NCI-H748 treated with DMSO at 0.1 percent for 48 hours (cell line): ENCODE data around the gene OR10X1.

Experiments used
- DNase-seq: peaks from one replicate; lab custom pipeline; 2025; lab: John Stamatoyannopoulos, UW

Gene OR10X1, protein sequence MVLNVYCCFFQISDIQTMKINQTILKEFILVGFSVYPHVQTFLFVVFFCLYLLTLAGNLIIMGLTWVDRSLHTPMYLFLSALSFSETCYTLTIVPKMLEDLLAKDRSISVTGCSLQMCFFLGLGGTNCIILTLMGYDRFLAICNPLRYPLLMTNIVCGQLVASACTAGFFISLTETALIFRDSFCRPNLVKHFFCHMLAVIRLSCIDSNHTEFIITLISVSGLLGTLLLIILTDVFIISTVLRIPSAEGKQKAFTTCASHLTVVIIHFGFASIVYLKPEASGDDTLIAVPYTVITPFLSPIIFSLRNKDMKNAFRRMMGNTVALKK

DNA sequence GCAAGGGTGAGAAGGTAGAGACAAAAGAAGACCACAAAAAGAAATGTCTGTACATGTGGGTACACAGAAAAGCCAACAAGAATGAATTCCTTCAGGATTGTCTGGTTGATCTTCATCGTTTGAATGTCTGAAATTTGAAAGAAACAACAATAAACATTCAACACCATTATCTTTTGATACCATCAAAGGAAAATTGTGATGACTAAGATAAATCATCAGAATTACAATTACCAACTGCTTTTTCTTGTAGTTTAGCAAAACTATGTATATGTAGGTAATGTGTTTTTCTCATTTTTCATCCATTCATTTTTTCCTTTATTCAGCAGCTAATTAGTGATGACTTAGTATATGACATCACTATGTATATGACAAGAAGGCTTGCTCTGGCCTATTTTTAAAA, at the start of gene OR10X1:
TSS of gene OR10X1 (minus strand) at position 167 of the 400 bp plus-strand sequence. CDS start at position 167, 0 bp downstream.
- DNase-seq = no peak

DNA sequence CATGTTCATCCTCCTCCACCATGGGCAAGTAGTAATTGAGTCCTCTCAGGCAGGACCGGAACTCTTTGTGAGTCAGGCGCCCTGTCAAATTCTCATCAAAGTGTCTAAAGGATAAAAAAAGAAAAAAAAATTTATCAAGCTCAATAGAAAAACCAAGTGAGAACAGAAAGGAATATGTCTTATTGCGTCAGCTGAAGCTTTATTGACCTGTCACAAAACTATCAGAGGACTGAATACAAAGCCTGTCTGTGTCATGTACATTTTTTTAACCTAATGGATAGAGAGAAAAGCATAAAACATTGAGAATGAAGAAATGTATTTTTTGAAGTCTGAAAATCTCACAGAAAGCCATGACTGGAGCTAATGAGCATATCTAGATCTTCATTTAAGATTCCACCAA, 34.1 kb upstream of the OR10X1 start:
- no peak for DNase-seq

DNA sequence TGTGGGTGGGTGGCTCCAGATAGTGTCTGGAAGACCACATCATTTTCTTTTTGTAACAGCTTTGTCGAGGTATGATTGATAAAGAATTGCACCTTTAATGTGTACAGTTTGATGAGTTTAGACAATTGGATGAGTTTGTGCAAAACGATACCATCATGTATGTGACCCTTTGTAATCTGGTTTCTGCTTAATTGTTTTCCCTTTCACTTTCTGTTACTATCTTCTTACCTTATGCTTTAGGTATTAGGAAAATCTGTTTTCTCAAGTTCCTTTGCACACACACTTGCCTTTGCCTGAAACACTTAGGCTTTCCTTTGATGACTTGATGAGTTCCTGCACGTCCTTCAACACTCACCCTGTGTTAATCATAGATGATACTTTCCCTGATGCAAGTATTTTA, 32.2 kb upstream of the OR10X1 start:
- no peak for DNase-seq

DNA sequence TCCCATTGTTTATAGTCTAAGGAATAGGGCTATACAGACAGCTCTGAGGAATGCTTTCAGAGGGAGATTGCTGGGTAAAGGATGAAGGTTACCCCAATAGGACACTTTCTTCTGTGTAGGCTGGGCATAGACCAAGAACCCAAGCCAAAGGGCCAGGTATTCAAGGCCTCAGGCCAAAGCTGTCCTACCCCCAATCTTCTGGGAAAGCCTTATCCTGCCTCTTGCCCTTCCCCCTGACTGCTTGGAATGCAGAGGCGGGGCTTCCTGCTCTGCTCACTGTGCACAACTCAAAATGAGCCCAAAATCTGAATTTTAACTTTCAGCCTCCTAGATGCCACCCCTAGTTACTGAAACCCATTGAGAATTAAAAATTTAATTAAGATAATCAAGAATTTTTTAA, 27.6 kb upstream of the OR10X1 start:
- no peak for DNase-seq

DNA sequence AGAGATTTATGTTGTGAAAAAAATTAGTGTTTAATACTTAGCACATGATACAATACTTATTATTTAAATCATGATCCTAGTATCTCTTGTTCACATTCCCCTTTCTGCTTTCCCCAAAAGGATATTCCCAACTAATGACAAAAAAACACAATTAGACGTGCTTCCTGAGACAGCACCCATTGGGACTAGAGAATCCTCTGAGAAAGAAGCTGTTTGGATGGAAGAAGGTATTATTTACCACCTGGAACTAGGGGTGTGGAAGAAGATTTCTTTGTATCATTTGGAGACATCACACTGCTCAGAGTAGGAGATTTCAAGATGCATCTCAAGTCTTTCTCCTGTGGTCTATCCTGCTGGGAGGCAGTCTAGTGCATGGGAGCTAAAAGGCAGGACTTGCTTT, 25.3 kb upstream of the OR10X1 start, which contains the start of gene OR10Z1:
TSS of gene OR10Z1 (plus strand) at position 301 of the 400 bp plus-strand sequence. CDS start 1,171 bp downstream, outside the sequence.
- DNase-seq = no peak

DNA sequence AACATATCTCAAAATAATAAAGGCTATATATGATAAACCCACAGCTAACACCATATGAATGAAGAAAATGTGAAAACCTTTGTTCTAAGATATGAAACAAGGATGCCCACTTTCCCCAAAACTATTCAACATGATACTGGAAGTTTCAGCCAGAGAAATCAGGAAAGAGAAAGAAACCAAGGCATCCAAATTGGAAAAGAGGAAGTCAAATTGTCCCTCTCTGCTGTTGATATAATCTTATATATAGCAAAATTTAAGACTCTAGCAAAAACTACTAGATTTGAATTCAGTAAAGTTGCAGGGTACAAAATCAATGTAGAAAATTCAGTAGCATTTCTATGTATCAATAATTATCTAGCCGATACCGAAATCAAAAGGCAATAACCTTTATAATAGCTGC, 21.0 kb upstream of the OR10X1 start:
- no peak for DNase-seq

DNA sequence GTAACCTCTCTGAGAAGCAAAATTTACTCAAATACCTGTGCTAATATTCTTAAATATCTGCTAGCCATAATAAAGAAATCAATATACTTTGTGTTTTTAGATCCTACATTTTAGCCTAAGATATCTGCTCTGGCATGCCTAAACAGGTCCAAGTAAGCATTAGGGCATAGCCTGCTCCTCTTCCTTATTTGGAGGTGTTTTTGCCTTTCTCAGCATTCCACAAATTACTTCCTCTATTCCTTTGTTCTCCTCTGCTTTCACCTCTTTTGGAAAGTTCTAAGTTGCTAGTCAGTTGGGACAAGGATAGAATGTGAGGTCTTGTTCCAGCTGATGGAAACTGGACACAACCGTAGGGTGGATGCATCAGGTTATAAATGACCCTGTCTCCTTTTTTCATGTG, 7.2 kb upstream of the OR10X1 start:
- DNase-seq = no peak

DNA sequence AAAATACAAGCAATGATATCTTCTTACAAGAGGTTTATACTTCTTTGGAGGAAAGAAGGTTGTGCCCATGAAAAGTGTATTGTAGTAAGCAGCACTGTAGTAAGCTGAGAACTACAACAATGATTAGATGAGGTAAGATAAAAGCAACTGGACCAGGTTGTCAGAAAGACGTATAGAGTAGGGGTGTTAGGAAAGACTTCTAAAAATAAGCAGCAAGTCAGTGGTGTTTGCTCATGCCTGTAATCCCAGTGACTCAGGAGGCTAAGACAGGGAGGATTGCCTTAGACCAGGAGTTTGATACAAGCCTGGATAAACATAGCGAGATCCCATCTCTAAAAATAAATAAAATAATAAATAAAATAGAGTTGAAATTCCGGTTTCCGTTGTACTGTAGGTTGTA, 4.3 kb upstream of the OR10X1 start:
- DNase-seq = no peak

DNA sequence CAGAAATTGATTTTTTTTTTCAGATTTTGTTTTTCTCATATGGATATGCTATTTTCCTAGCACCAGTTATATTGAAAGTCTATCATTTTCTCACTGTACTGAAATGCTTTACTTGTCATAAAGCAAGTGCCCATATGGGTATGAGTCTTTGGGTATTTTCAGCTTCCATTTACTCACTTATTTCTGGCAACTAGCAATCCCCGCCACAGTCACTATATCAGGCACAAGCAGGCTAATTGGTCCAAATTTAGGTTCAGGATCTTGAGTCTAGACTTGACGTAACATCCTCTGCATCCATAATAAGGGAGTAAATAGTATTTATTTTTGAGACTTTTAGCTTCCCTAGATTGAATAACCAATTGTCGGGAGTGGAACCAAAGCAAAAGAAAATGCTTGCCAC, 2.1 kb downstream of the OR10X1 start:
- no peak for DNase-seq

DNA sequence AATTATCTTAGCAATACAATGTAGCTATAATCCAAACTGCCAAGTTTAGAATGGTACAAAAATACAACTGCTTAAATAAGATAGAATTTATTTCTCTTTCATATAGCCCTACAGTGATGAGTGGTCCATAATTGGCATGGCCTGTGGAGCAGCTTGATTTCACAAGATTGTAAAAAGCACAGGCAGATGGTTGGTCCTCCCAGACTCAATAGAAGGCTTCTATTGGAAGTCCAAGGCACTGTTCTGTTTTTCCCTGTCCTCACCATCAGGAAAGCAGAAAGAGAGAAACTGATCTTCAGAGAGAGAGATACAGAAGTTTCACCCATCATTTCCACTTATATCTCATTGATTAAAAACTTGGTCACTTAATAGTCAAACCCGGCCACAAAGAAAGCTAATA, 7.5 kb downstream of the OR10X1 start:
- DNase-seq = no peak

DNA sequence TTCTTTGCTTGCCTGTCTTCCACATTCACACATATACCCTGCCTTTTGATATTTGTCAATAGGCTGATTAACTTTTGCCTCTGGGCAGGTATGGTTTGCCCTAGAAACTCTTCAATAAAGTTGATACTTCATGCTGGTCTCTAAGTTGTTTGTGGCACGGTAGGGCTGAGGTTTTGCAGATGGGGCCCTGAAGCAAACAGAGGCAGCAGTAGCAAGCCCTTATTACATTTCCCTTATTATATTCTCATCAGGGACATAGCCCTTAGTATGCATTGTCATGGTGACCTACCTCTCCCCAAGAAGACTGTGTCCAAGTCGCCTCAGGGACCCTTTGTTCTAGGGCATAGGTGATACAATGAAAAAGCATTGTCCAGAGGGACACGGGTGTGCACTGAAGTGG, 9.2 kb downstream of the OR10X1 start, which contains the start of gene OR6P1:
TSS of gene OR6P1 (minus strand) at position 101 of the 400 bp plus-strand sequence. CDS start 6,976 bp downstream, outside the sequence.
- no peak for DNase-seq

DNA sequence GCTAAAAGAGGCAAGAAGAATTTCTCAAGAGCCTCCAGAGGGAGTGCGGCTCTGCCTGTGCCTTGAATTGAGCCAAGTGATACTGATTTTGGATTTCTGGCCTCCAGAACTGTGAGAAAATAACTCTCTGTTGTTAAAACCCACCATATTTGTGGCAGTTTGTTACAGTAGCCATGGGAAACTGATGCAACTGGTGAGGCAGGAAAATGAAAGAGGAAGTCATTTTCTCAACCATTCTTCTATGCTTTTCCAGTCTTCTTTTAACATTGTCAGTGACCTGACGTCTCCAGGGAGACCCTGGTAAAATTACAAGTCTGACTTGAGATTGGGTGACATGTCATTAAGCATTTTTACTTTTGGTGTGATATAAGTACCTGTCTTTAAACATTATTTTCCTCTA, 15.1 kb downstream of the OR10X1 start:
- no peak for DNase-seq

DNA sequence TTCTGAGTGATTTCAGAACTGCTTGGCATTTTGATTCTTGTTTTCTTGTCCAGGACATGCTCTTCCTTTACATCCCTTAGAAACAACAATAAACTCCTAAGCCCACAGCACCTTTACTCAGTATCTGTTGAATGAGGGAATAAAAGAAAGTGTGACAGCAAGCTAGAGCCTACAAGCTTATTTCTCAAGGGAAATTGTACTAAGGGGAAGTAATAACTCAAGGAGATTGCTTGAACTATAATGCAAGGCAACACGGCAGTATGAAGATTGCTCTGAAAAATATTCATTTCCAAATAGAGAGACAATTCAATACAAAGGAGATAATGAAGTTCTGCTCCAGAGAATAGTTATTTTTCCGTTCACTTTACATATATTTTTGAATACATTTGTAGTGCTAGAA, 15.8 kb downstream of the OR10X1 start:
- DNase-seq = no peak

DNA sequence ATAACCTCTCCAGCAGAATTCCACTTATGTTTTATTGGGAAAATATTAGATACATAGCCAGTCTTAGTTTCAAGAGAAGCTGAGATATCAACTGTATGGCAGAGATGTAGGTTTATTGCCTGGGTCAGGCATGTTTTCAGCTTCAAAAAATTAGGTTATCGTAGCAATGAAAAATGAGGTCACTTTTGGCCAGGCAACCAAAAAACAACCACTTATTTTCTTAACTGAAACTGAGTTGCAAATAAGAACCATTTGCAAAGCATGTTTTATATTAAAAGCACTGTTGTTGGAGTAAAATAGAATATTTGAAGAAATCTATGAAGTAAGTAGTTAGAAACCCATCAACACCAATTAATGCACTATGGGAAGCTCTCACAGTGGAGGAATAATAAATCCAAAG, 20.0 kb downstream of the OR10X1 start:
- no peak for DNase-seq

DNA sequence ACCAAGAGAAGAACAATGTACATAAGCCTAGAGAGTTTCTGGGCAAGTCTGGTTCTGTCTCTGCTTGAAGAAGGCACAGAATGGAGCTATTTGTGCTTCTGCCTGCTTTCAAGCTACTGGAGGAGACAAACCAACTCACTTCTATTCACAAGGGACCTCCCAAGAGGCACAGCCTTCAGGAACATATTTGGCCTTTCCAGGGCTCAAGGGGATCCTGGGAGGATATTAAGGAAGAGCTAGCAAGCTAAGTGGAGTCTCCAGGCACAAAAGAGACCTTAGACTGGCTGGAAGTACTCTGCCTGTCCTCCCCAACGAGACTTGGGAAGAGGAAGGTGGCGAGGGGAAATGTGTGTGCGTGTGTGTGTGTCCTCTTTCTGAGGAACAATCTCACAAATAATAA, 25.3 kb downstream of the OR10X1 start, which contains the start of gene OR6Y1:
TSS of gene OR6Y1 (minus strand) at position 54 of the 400 bp plus-strand sequence. CDS start 6,300 bp downstream, outside the sequence.
- DNase-seq = no peak

DNA sequence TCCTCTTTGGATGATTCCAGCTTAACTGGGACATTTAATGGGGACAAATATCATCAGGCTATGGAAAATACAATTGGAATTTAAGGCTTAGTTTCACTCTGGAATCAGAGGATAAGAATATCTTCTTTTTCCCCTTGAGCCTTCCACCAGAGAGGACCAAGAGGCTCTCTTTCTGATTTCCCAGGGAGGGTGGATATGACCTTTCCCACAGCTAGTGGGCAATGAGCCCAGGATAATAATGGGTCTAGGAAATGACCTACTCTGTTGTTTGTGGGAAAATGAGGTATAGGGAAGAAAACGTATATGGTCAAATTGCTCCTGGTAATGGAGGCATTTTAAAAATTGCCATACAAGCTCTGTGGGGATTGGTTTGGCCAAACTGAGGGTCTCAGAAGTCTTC, 27.4 kb downstream of the OR10X1 start:
- no peak for DNase-seq

DNA sequence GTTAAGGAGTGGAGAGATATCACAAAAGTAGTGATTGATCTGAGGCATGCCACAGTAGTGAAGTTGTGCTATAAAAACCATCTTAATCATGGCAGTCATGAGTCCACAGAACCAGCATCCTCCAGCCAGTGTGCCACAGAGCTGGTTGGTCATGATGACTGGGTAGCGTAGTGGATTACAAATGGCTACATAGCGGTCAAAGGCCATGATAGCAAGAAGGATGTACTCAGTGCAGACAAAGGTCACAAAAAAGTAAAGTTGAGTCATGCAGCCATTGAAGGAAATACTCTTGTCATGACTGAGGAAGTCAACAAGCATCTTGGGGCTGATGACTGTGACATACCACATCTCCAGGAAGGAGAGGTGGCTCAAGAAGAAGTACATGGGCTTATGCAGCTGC, 32.2 kb downstream of the OR10X1 start:
- no peak for DNase-seq

DNA sequence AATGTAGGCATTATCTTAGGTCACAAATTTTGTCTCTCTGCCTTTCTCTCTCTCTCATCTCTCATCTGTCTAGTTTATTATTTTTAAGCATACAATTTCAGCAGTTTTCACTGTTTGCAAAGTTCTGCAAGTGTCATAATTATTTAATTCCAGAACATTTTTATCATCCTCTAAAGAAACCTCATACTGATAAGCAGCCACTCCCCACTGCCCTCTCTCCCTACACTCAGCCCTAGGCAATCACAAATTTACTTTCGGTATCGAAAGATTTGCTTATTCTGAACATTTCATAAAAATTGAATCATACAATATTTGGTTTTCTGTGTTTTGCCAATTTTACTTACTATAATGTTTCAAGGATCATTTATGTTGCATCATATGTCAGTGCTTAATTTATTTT, 42.1 kb downstream of the OR10X1 start:
- no peak for DNase-seq

DNA sequence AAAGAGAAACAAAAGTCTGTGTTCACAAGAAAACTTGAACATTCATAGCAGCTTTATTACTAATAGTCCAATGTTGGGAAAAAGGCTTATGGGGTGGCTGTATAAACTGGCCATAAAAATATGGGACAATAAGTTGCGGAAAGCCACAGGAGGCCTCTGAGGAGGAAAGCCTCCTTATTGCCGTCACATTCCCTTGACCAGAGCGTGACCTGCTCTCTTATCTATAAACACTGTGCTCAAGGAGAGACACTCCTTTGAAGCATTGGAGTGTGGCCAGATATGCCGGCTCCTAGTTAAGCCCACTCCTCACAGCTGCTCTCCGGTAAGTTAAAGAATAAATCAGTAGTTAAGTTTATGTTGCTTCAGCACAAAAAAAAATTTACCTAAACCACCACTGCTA, 45.2 kb downstream of the OR10X1 start:
- no peak for DNase-seq
